Sigmoid colon (tissue), 4 donors: ENCODE data around the gene NPLOC4.

Experiments
- EP300 ChIP-seq, 4 donors: sonication (generic); formaldehyde crosslinking; IDR thresholded peaks; one replicate each; pipeline ENCODE4 v1.6.1; 2017; ENCODE audit warnings: antibody characterized with exemption in 4 of 4
- POLR2A ChIP-seq, 2 donors: fragments of 450-650 bp; IDR thresholded peaks; one replicate each; pipeline ENCODE4 v1.6.1; 2016; ENCODE audit warnings: antibody characterized with exemption in 2 of 2, mild to moderate bottlenecking in 2 of 2, moderate library complexity in 2 of 2
- POLR2AphosphoS5 ChIP-seq, 4 donors: sonication (generic); formaldehyde crosslinking; IDR thresholded peaks; one replicate each; pipeline ENCODE4 v1.6.1; 2017; ENCODE audit warnings: antibody characterized with exemption in 4 of 4
- TF ChIP-seq, protein P1 (sequence below), 4 experiments: fragments of 450-650 bp in 3 of 4; fragments of 200-600 bp in 1 of 4; IDR thresholded peaks; one replicate each; pipeline ENCODE4 v1.5.1; 2016 to 2019; ENCODE audit warnings: antibody characterized with exemption in 4 of 4, mild to moderate bottlenecking in 3 of 4, moderate library complexity in 2 of 4

DNA sequence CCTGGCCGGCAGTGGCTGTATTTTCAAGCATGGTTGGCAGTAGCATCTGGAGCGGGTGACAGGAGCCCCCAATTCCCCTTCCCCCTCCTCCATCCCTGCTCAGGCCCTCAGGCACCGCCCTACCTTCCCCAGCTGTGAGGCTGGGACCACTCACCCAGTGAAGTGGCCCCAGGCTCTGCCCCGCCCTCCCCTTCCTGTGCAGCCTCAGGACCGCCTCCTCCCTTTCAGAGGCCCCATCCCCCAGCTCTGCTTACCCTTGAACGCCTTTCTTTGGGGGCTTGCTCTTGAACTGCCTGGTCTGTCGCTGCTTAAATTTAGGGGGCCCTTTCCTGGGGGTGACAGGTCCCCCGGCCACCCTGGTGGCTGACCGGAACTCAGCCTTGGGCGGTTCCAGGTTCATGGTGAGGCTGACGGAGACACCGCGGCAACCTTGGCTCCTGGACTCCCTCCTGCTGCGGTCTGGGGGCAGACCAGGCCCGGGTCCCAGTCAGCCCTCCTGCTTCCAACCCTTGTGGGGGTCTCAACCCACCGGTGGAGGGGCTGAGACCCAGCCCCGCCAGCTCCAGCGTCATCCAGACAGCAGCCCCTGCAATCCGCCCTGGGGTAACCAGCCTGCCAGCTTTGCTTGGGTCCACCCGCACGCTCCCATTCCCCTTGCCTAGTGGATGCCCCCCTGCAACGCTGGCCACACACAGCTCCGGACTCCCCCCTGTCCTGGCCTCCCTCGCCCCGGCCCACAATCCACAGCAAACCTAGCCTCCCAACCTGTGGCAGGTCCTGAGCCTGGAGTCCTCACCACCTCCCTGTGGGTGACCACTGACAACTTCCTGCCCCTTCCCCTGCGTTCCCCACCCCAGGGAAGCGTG is 16.2 kb upstream of the NPLOC4 start:
- TF ChIP-seq EP300 (IDR thresholded peaks at IDR 0.05) = no peak
- TF ChIP-seq, protein P1, sequence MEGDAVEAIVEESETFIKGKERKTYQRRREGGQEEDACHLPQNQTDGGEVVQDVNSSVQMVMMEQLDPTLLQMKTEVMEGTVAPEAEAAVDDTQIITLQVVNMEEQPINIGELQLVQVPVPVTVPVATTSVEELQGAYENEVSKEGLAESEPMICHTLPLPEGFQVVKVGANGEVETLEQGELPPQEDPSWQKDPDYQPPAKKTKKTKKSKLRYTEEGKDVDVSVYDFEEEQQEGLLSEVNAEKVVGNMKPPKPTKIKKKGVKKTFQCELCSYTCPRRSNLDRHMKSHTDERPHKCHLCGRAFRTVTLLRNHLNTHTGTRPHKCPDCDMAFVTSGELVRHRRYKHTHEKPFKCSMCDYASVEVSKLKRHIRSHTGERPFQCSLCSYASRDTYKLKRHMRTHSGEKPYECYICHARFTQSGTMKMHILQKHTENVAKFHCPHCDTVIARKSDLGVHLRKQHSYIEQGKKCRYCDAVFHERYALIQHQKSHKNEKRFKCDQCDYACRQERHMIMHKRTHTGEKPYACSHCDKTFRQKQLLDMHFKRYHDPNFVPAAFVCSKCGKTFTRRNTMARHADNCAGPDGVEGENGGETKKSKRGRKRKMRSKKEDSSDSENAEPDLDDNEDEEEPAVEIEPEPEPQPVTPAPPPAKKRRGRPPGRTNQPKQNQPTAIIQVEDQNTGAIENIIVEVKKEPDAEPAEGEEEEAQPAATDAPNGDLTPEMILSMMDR (IDR thresholded peaks at IDR 0.05) = no peak
- no peak for TF ChIP-seq POLR2A (IDR thresholded peaks at IDR 0.05)
- no peak for TF ChIP-seq POLR2AphosphoS5 (IDR thresholded peaks at IDR 0.05)
